Kidney (tissue), 14 donors: Measurements from ENCODE around the gene ITGB7. TPM values are rescaled to one million over a fixed set of nuclear protein-coding genes. Genes with fewer than 3 reads are reported as not detected.
A peak's percentile ranks its signal among the peaks of the same experiment; 100 is the strongest.

Experiments used
- DNase-seq, 5 donors: peaks; one replicate each; pipeline ENCODE4 v3.0.0-alpha.2; 2013 to 2020
- FAIRE-seq: peaks from 2 replicates; lab custom pipeline; 2012; peaks lifted over from hg19 to GRCh38; lab: Jason Lieb, UNC
- H3K27ac ChIP-seq, 2 donors: one replicate each; pipeline ENCODE4 v1.7.0; 2013; ENCODE audit warnings: low read depth in 2 of 2, low read length in 2 of 2, inconsistent platforms in 1 of 2
- H3K27me3 ChIP-seq: one replicate; pipeline ENCODE4 v1.7.1; 2013; ENCODE audit warnings: low read length, inconsistent platforms; ENCODE audit not compliant: control insufficient read depth, insufficient read depth
- H3K36me3 ChIP-seq, 3 donors: one replicate each; pipeline versions ENCODE4 v1.7.0 to v1.7.1; 2013; ENCODE audit warnings: low read length in 3 of 3, control low read depth in 1 of 3, inconsistent platforms in 1 of 3; ENCODE audit not compliant: insufficient read depth in 3 of 3, control insufficient read depth in 2 of 3
- H3K4me1 ChIP-seq, 3 donors: one replicate each; pipeline versions ENCODE4 v1.7.0 to v1.7.1; 2013; ENCODE audit warnings: low read length in 3 of 3, inconsistent platforms in 1 of 3, low read depth in 1 of 3; ENCODE audit not compliant: control insufficient read depth in 2 of 3, insufficient read depth in 2 of 3
- H3K4me3 ChIP-seq, 3 donors: one replicate each; pipeline versions ENCODE4 v1.7.0 to v1.8.1; 2013; ENCODE audit warnings: low read length in 3 of 3, control low read depth in 1 of 3, inconsistent platforms in 1 of 3
- H3K9ac ChIP-seq, 3 donors: one replicate each; pipeline versions ENCODE4 v1.7.0 to v1.7.1; 2013; ENCODE audit warnings: low read length in 3 of 3, control low read depth in 1 of 3, inconsistent platforms in 1 of 3
- H3K9me3 ChIP-seq, 3 donors: one replicate each; pipeline versions ENCODE4 v1.7.0 to v1.7.1; 2013; ENCODE audit warnings: low read length in 3 of 3, control low read depth in 1 of 3, inconsistent platforms in 1 of 3; ENCODE audit not compliant: control insufficient read depth in 2 of 3, insufficient read depth in 1 of 3
- intact Hi-C: fragments of 100-400 bp; cut with DNase I; formaldehyde crosslinking; loops from one replicate; pipeline ENCODE4 v1.11.1; 2022
- polyA plus RNA-seq: library from polyadenylated mRNA; stranded (reverse); fragments of 350-450 nt; fragmentation: Illumina TruSeq; extraction: RNeasy Lipid Tissue Mini Kit (QIAGEN cat#74804); gene quantifications from one replicate; pipeline ENCODE4 v1.2.3, GENCODE V29; 2014; ENCODE audit warnings: low read depth, low replicate concordance; ENCODE audit not compliant: insufficient read depth
- total RNA-seq: library from RNA; stranded (reverse); fragmentation: NEBNext Ultra II Directional; extraction: Animal tissue kit (Norgen Biotek cat#: 25700); gene quantifications from one replicate; pipeline ENCODE4 v1.2.1, GENCODE V29; 2021
- TF ChIP-seq, protein P1 (sequence below): IDR thresholded peaks from 3 replicates; pipeline ENCODE4 v1.5.1; 2012; ENCODE audit warnings: mild to moderate bottlenecking, moderate library complexity, borderline replicate concordance; ENCODE audit not compliant: insufficient read depth; ENCODE audit errors: extremely low read depth
- donor health status: control.
- donor health status: control.
- donor health status: control.
- donor health status: control.
- donor health status: control.
- donor health status: DM: yes; HTN: yes; CAD: no.
- donor health status: Normal renal cell carcinoma (clear cell type).

ITGB7 gene
- total and polyA plus RNA-seq, 2 donors from 2014 or later = 11.0 to 14.5 TPM

GRCh38 chr12:53220694-53221202, 13.7 kb upstream of the ITGB7 start:
- H3K4me3 ChIP-seq = peak overlapping the region; percentile 71 to 91 (median 82)
- peaks cover 4% of the 10 kb centered on the region for H3K27me3 ChIP-seq
- H3K9ac ChIP-seq = peak overlapping the region in 2 of 3 donors; percentile 28 to 65
- intact Hi-C loops = no loop called here
- FAIRE-seq (no peak), DNase-seq (peak; percentile 93 to 98 (median 95))
- TF ChIP-seq, protein P1, sequence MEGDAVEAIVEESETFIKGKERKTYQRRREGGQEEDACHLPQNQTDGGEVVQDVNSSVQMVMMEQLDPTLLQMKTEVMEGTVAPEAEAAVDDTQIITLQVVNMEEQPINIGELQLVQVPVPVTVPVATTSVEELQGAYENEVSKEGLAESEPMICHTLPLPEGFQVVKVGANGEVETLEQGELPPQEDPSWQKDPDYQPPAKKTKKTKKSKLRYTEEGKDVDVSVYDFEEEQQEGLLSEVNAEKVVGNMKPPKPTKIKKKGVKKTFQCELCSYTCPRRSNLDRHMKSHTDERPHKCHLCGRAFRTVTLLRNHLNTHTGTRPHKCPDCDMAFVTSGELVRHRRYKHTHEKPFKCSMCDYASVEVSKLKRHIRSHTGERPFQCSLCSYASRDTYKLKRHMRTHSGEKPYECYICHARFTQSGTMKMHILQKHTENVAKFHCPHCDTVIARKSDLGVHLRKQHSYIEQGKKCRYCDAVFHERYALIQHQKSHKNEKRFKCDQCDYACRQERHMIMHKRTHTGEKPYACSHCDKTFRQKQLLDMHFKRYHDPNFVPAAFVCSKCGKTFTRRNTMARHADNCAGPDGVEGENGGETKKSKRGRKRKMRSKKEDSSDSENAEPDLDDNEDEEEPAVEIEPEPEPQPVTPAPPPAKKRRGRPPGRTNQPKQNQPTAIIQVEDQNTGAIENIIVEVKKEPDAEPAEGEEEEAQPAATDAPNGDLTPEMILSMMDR = no peak
- H3K4me1 ChIP-seq = peaks cover 5 to 36% (median 8%) of the 10 kb centered on the region in 3 donors
- H3K9me3 ChIP-seq = no peaks in the 10 kb centered on the region
- H3K36me3 ChIP-seq = no peaks in the 10 kb centered on the region
- peak overlapping the region; percentile 94 to 100 for H3K27ac ChIP-seq

GRCh38 chr12:53219956-53220693, 13.1 kb upstream of the ITGB7 start:
- intact Hi-C loops = loop anchor here (10.0 kb wide), 1 partner anchor 65 kb away; no protein-coding TSS in a partner anchor
- TF ChIP-seq, protein P1 = no peak
- peaks cover 4% of the 10 kb centered on the region for H3K27me3 ChIP-seq
- peak overlapping the region in 1 of 2 donors; percentile 100 for H3K27ac ChIP-seq
- peak; percentile 72 to 91 (median 84) for DNase-seq
- H3K9ac ChIP-seq = peak overlapping the region in 2 of 3 donors; percentile 14 to 77
- H3K9me3 ChIP-seq = no peaks in the 10 kb centered on the region
- no peaks in the 10 kb centered on the region for H3K36me3 ChIP-seq
- FAIRE-seq = no peak
- H3K4me3 ChIP-seq = peak overlapping the region; percentile 76 to 88 (median 77)
- peaks cover 5 to 41% (median 8%) of the 10 kb centered on the region in 3 donors for H3K4me1 ChIP-seq

- TF ChIP-seq, protein P1 = no peak
- Histone ChIP-seq H3K36me3 (peaks cover 0 to 3% (median 0%) of the 10 kb centered on the region in 3 donors), H3K9ac (peak overlapping the region in 2 of 3 donors; percentile 19 to 77), H3K27ac (peak overlapping the region; percentile 8 to 43), H3K27me3 (peaks cover 4% of the 10 kb centered on the region), H3K4me3 (peak overlapping the region; percentile 76 to 88 (median 77)), H3K9me3 (no peaks in the 10 kb centered on the region), H3K4me1 (peaks cover 5 to 40% (median 5%) of the 10 kb centered on the region in 3 donors)
- intact Hi-C loops = loop anchor here (10.0 kb wide), 1 partner anchor 65 kb away; no protein-coding TSS in a partner anchor
- FAIRE-seq (no peak), DNase-seq (peak in 3 of 5 donors; percentile 38 to 76 (median 68))
These were observed 12.4 kb upstream of the ITGB7 start for GRCh38 chr12:53219292-53219955.
